GM21381 (cell line): ENCODE results near the gene STIM1.
"Not testable (repeated sequence)": the region's sequence is repeated elsewhere in the genome, so short reads cannot be mapped to it uniquely, and the experiment has no call there.

ENCODE experiments used
- ATAC-seq: cut with Tn5 transposase; IDR thresholded peaks from one replicate; pipeline ENCODE4 v1.9.1; 2021; ENCODE audit warnings: mild to moderate bottlenecking, moderate library complexity; ENCODE audit not compliant: unreplicated experiment

Gene STIM1

GRCh38 chr11:3854977-3855807 is at the start of gene STIM1:
STIM1 (plus strand) TSS chr11:3855664; CDS start chr11:3856271, 607 bp downstream.
- ATAC-seq = peak; percentile 52

GRCh38 chr11:3807909-3808860 is 47.3 kb upstream of the STIM1 start, which contains the start of gene PGAP2:
PGAP2 (plus strand) TSS chr11:3808560; CDS start chr11:3811260, 2,700 bp downstream.
- ATAC-seq = peak; percentile 72

DNA sequence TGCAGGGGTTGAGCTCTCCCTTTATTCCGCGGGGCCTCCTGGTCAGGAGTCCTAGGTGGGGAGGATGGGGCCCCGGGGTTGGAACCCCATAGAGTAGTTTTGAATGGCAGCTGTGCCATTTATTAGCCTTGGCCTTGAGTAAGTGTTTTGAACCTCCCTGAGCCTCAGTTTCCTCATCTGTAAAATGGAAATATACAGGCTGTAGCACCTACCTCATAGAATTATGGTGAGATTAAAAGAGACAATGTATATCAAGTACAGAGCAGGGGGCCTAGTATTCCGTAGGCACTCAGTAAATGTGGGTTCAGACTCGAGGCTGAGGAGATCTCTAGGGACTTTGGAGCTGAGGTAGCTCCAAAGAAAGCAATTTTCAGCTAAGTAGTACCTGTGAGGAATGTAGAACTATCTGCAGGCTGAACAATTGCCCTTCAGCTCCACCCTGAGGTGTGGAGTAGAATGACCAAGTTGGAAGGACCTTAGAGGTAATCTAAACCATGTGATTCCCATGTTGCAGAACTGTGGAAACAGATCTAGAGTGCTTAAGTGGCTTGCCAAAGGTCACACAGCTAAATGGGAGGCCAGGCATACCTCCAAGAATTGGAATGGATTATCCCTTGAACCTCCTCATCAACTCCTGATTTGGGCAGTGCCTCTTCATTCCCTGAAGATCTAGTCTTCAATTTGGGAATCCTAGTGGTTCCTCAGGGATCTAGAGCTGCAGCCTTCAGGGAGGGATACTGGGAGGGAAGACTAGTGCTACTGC is 46.4 kb upstream of the STIM1 start:
- ATAC-seq = peak; percentile 72

- no peak for ATAC-seq
These were observed 45.9 kb upstream of the STIM1 start for GRCh38 chr11:3809624-3809928.

GRCh38 chr11:3810446-3810845 is 45.0 kb upstream of the STIM1 start:
- ATAC-seq = no peak

DNA sequence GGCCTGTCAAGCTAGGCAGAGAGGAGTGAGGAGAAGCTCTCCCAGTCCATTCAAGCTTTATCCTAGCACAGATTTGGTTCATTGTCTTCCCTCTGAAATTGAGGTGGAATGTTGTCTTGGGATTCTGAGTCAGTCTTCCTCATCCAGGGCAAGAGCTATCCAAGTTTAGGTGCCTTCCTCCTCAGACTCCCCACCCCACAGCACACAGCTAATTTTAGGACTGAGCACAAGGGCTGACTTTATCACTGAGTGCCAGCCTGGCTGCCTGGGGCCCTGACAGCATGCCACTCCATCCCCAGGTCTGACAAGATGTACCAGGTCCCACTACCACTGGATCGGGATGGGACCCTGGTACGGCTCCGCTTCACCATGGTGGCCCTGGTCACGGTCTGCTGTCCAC is 44.5 kb upstream of the STIM1 start:
- ATAC-seq = no peak

DNA sequence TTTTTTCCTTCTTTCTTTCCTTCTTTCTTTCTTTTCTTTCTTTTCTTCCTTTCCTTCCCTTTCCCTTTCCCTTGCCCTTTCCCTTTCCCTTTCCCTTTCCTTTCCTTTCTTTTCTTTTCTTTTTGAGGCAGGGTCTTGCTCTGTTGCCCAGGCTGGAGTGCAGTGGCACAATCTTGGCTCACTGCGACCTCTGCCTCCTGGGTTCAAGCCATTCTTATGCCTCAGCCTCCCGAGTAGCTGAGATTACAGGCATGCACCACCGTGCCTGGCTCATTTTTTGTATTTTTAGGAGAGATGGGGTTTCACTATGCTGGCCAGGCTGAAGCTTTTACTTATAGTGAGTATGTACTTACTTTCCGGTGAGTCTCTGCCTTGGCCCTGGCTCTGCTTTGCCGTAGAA is 40.6 kb upstream of the STIM1 start:
- not testable (repeated sequence) for ATAC-seq

GRCh38 chr11:3815845-3816244 is 39.6 kb upstream of the STIM1 start:
- no peak for ATAC-seq

DNA sequence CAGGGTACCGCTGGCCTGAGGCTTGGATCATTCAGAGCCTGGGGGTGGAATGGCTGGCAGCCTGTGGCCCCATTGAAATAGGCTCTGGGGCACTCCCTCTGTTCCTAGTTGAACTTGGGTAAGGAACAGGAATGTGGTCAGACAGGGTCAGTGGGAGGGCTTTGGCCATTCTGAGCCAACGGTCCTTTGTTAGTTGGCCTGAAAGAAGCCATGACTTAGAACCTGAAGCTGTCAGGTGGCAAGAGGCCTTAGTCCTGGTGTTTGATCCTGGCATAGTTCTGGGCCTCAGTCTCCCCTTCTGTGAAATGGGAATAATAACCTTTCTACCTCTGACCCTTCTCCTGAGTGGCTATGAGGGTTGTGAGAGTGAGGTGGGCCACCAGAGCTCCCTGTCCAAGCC is 38.8 kb upstream of the STIM1 start:
- ATAC-seq = no peak

DNA sequence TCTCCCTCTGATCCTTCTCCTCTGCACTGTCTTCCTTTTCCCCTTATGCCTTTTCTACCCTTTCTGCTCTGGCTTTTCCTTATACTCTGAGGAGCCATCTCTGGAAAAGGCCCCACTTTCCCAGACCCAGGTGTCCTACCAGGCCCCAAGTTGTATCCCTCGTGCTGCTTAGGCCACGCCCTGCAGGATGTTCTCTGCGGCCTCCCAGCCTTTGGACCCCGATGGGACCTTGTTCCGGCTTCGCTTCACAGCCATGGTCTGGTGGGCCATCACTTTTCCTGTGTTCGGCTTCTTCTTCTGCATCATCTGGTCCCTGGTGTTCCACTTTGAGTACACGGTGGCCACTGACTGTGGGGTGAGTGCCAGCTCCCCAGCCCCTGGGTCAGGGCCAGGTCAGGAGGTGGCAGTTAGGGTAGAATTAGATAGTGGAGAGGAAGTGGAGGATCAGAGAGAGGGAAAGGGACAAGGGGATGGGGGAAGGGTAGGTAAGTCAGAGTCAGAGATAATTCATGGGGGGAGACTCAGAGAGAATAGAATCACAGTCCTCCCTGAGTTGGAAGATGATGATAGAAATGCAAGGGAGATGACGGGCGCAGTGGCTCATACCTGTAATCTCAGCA is 38.2 kb upstream of the STIM1 start:
- no peak for ATAC-seq

DNA sequence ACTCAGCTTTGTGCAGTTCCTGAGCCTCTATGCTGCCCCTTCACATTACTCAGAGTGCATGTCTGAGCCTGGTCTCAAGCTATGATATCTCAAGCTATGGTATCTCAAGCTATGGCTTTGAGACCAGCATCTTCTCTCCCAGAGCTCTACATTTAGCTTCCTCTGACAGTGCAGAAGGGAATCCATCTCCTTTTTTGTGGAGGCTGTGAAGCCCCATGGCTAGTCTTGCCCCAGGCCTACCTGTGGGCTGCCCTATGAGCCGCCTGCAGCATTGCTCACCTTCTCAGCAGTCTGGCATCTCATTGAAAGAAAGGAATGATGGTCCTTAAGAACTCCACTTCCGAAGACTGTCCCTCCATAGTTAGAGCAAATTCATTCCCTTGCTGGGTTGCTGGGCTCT is 34.5 kb upstream of the STIM1 start:
- ATAC-seq = no peak

DNA sequence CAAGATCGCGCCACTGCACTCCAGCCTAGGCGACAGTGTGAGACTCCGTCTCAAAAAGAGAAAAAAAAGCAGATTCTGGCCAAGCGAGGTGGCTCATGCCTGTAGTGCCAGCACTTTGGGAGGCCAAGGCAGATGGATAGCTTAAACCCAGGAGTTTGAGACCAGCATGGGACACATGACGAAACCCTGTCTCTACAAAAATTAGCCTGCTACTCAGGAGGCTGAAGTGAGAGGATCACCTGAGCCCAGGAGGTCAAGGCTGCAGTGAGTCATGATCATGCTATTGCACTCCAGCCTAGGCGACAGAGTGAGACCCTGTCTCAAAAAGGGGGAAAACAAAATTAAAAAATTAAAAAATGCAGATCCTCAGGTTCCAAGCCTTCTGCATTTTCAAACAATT is 33.2 kb upstream of the STIM1 start:
- ATAC-seq = no peak

DNA sequence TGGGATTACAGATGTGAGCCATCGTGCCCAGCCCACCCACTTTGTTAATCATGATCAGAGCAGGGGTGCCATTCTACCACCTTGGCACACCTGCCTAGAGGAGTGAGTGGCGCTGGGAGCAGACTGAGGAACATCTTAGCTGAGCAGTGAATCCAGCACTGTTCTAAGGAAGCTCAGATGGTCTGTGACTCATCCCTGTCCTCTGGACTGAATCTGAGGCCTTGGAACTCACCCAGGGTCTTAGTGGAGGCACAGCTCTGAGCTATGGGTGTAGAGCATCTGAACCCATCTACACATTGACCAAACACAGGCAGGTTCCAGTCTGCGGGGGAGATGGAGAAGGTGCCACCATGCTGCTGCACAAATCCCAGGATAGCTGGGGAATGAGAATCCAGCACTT is 32.2 kb upstream of the STIM1 start:
- ATAC-seq = no peak

DNA sequence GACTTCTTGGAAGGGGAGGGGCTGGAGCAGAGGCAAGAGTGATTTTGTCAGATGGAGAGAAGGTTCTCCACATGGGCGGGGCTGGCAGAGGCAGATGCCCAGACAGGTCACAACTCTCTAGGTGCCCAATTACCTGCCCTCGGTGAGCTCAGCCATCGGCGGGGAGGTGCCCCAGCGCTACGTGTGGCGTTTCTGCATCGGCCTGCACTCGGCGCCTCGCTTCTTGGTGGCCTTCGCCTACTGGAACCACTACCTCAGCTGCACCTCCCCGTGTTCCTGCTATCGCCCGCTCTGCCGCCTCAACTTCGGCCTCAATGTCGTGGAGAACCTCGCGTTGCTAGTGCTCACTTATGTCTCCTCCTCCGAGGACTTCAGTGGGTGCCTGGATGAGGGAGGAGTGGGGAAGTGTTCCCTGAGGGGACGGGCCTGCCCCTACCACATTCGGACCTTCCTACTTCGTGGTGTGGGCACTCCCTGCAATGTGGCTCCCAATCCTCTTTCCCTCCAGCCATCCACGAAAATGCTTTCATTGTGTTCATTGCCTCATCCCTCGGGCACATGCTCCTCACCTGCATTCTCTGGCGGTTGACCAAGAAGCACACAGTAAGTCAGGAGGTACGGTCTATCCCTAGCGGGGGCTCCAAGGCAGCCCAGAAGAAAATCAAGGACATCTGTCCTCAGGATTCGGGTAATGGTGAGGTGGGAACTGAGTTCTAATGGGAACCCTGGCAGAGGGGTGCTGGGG is 31.5 kb upstream of the STIM1 start:
- ATAC-seq = no peak

DNA sequence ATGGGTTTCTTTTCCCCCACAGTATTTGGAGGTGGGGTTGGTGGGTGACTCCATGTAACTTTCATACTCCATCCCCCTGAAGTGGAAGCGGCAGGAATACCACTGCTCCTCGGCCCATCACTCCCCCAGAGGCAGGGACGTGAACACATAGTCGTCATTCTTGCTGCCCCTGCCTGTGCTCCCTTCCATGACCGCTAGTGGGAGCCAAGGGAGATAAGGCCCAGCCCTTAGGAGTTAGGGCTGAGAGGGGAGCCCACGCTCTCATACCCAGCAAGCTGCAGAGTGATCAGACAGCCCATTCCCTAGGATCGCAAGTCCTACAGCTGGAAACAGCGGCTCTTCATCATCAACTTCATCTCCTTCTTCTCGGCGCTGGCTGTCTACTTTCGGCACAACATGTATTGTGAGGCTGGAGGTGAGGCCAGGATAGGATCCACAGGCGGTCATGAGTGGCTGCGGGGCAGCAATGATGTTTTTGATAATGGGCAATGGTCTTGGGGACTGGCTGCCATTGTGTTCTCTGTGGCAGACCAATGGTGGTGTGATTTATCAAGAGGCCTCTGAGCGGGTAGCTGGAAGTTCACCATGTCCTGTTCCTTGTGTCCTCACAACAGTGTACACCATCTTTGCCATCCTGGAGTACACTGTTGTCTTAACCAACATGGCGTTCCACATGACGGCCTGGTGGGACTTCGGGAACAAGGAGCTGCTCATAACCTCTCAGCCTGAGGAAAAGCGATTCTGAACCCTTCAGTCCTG is 30.6 kb upstream of the STIM1 start:
- ATAC-seq = peak; percentile 76

- ATAC-seq = no peak
These were observed 29.9 kb upstream of the STIM1 start for GRCh38 chr11:3825473-3826154.

GRCh38 chr11:3826721-3827120 is 28.7 kb upstream of the STIM1 start:
- no peak for ATAC-seq

DNA sequence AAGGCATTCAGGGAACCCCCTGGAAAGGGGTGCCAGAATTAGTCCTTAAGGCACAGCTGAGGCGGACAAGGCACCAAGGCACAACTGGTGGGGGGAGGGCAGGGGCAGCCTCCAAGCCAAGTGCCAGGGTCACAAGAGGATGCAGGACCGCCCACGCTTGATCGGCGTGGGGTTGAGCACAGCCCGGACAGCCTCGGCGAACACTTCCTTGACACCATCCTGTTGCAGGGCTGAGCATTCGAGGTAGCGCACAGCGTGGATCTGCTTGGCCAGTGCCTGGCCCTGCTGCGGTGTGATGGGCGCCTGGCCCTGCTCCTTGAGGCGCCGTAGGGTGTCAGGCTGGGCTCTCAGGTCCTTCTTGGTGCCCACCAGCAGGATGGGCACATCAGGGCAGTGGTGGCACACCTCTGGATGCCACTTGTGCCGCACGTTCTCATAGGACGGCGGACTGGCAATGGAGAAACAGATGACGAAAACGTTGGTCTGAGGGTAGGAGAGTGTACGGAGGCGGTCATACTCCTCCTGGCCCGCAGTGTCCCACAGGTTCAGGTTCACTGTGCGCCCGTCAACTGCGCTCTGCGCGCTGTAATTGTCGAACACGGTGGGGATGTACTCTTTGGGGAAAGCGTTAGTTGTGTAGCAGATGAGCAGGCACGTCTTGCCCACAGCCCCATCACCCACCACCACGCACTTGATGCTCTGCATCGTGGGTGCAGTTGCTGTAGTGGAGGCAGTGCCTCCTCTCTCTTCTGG is 27.9 kb upstream of the STIM1 start:
- no peak for ATAC-seq
